GM23338 (cell line): ENCODE data around the gene JAG1. TPM values are rescaled to one million over a fixed set of nuclear protein-coding genes. Genes with fewer than 3 reads are reported as not detected.

ENCODE experiments used
- ATAC-seq: fragments of 200-7000 bp; cut with Tn5 transposase; 3 replicates; pipeline ENCODE4 v1.9.1; 2020
- DNase-seq: peaks from one replicate; pipeline ENCODE4 v3.0.0-alpha.2; 2015; ENCODE audit warnings: low spot score
- H2AFZ ChIP-seq: fragments of 200-600 bp; sonication (generic); 2 replicates; pipeline ENCODE4 v1.8.0; 2016; ENCODE audit warnings: antibody characterized with exemption, mild to moderate bottlenecking, moderate library complexity
- H3F3A ChIP-seq: fragments of 200-600 bp; sonication (generic); replicated peaks from 2 replicates; pipeline ENCODE4 v1.8.0; 2017; ENCODE audit warnings: antibody characterized with exemption, mixed run types, low read depth
- H3K27ac ChIP-seq: fragments of 200-600 bp; sonication (generic); 2 replicates; pipeline ENCODE4 v1.6.1; 2016; ENCODE audit warnings: low read depth
- H3K27me3 ChIP-seq: fragments of 200-600 bp; sonication (generic); 2 replicates; pipeline ENCODE4 v1.8.0; 2016; ENCODE audit warnings: mild to moderate bottlenecking, mixed run types, moderate library complexity; ENCODE audit not compliant: insufficient read depth
- H3K36me3 ChIP-seq: fragments of 200-600 bp; sonication (generic); 2 replicates; pipeline ENCODE4 v1.8.0; 2016; ENCODE audit warnings: mild to moderate bottlenecking; ENCODE audit not compliant: insufficient read depth
- H3K4me1 ChIP-seq: fragments of 200-600 bp; sonication (generic); 2 replicates; pipeline ENCODE4 v1.8.0; 2016; ENCODE audit warnings: mild to moderate bottlenecking, moderate library complexity; ENCODE audit not compliant: insufficient read depth
- H3K4me2 ChIP-seq: fragments of 200-600 bp; sonication (generic); 2 replicates; pipeline ENCODE4 v1.7.1; 2017; ENCODE audit warnings: mixed run types
- H3K4me3 ChIP-seq: fragments of 200-600 bp; sonication (generic); 2 replicates; pipeline ENCODE4 v1.6.1; 2016; ENCODE audit warnings: mixed run types
- H3K79me2 ChIP-seq: fragments of 200-600 bp; sonication (generic); replicated peaks from 2 replicates; pipeline ENCODE4 v1.8.0; 2017; ENCODE audit warnings: mild to moderate bottlenecking; ENCODE audit not compliant: insufficient read depth
- H3K9me2 ChIP-seq: fragments of 200-600 bp; sonication (generic); 2 replicates; pipeline ENCODE4 v1.8.0; 2017; ENCODE audit not compliant: insufficient read depth
- H4K20me1 ChIP-seq: fragments of 200-600 bp; sonication (generic); replicated peaks from 2 replicates; pipeline ENCODE4 v1.8.0; 2017; ENCODE audit warnings: mild to moderate bottlenecking; ENCODE audit not compliant: insufficient read depth
- H3K27ac Mint-ChIP-seq: 2 replicates; pipeline ENCODE4 v1.8.0; 2020; ENCODE audit warnings: inconsistent platforms, mild to moderate bottlenecking, moderate library complexity, mixed read lengths
- H3K27me3 Mint-ChIP-seq: 3 replicates; pipeline ENCODE4 v1.8.0; 2022; ENCODE audit warnings: low read depth, mild to moderate bottlenecking, moderate library complexity, mixed read lengths, inconsistent platforms; ENCODE audit not compliant: insufficient read depth, poor library complexity
- H3K36me3 Mint-ChIP-seq: 3 replicates; pipeline ENCODE4 v1.8.0; 2021; ENCODE audit warnings: low read depth, mild to moderate bottlenecking, inconsistent platforms, moderate library complexity, mixed read lengths
- H3K4me1 Mint-ChIP-seq: 3 replicates; pipeline ENCODE4 v1.8.0; 2020; ENCODE audit warnings: mild to moderate bottlenecking, inconsistent platforms, mixed read lengths
- H3K4me3 Mint-ChIP-seq: 3 replicates; pipeline ENCODE4 v1.8.0; 2021; ENCODE audit warnings: moderate library complexity, mild to moderate bottlenecking, inconsistent platforms, mixed read lengths
- H3K9me3 Mint-ChIP-seq: 3 replicates; pipeline ENCODE4 v1.8.0; 2020; ENCODE audit warnings: moderate library complexity, mild to moderate bottlenecking, inconsistent platforms, mixed read lengths
- CREB1 ChIP-seq: fragments of 250-450 bp; sonication (Bioruptor Pico); IDR thresholded peaks from 2 replicates; pipeline ENCODE4 v1.5.0; 2020; ENCODE audit warnings: low read depth, mild to moderate bottlenecking, moderate library complexity
- ETS1 ChIP-seq: IDR thresholded peaks from 2 replicates; pipeline ENCODE4 v1.6.1; 2016; ENCODE audit warnings: antibody characterized with exemption
- EZH2 ChIP-seq: fragments of 200-600 bp; sonication (generic); IDR thresholded peaks from one replicate; pipeline ENCODE4 v1.8.0; 2017; ENCODE audit warnings: antibody characterized with exemption, mild to moderate bottlenecking, low read depth; ENCODE audit not compliant: unreplicated experiment
- EZH2phosphoT487 ChIP-seq: fragments of 200-600 bp; sonication (generic); IDR thresholded peaks from one replicate; pipeline ENCODE4 v1.8.1; 2018; ENCODE audit warnings: antibody characterized with exemption; ENCODE audit not compliant: unreplicated experiment
- JUNB ChIP-seq: IDR thresholded peaks from one replicate; pipeline ENCODE4 v1.6.1; 2016; ENCODE audit warnings: antibody characterized with exemption; ENCODE audit not compliant: unreplicated experiment
- POLR2AphosphoS5 ChIP-seq: IDR thresholded peaks from 2 replicates; pipeline ENCODE4 v1.6.1; 2016; ENCODE audit warnings: antibody characterized with exemption, low read depth
- ZNF331 ChIP-seq: fragments of 250-450 bp; sonication (Bioruptor Pico); IDR thresholded peaks from 2 replicates; pipeline ENCODE4 v1.5.0; 2020; ENCODE audit warnings: low read depth, mild to moderate bottlenecking, moderate library complexity
- polyA plus RNA-seq: library from polyadenylated mRNA; unstranded; fragments of >200 nt; fragmentation: Nextera tagmentation; extraction: Ambion mirVana; gene quantifications from 2 replicates; pipeline ENCODE4 v1.2.1, GENCODE V29; 2016
- total RNA-seq: library from RNA; depleted of rRNA; stranded (reverse); fragments of >200 nt; shearing (Covaris generic); gene quantifications from 2 replicates; pipeline ENCODE4 v1.2.3, GENCODE V29; 2014
- TF ChIP-seq, protein P1 (sequence below): IDR thresholded peaks from one replicate; pipeline ENCODE4 v1.6.1; 2018; ENCODE audit warnings: antibody characterized with exemption; ENCODE audit not compliant: unreplicated experiment
- TF ChIP-seq, protein P2 (sequence below): fragments of 250-450 bp; sonication (Bioruptor Pico); IDR thresholded peaks from 2 replicates; pipeline ENCODE4 v1.5.0; 2020; ENCODE audit warnings: mild to moderate bottlenecking, moderate library complexity

JAG1 gene
- total and polyA plus RNA-seq, 2 experiments from 2014 or later = 9.7 to 46.5 TPM

DNA sequence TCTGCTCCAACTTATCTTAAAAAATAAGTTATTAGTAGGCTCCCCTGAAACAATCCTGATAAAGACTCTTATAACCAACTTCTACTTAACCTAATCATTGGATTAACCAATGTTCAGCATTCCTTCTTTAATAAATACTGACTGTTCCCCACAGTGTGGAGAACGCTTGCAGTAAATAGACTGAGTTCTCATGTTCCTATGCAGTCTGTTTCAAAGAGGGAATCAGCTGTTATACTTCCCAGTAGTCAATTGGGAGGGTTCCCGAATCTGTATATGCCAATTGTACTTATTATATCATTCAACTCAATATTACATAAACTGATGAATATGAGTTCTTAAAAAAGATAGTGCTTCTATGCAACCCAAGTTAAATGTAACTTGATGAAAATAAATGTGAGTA, 9.7 kb upstream of the JAG1 start (continued):
- TF ChIP-seq JUNB (no peak), ZNF331 (CRISPR knock-in tag) (no peak), EZH2 (no peak), POLR2AphosphoS5 (no peak), ETS1 (no peak), EZH2phosphoT487 (no peak)
- TF ChIP-seq, protein P1, sequence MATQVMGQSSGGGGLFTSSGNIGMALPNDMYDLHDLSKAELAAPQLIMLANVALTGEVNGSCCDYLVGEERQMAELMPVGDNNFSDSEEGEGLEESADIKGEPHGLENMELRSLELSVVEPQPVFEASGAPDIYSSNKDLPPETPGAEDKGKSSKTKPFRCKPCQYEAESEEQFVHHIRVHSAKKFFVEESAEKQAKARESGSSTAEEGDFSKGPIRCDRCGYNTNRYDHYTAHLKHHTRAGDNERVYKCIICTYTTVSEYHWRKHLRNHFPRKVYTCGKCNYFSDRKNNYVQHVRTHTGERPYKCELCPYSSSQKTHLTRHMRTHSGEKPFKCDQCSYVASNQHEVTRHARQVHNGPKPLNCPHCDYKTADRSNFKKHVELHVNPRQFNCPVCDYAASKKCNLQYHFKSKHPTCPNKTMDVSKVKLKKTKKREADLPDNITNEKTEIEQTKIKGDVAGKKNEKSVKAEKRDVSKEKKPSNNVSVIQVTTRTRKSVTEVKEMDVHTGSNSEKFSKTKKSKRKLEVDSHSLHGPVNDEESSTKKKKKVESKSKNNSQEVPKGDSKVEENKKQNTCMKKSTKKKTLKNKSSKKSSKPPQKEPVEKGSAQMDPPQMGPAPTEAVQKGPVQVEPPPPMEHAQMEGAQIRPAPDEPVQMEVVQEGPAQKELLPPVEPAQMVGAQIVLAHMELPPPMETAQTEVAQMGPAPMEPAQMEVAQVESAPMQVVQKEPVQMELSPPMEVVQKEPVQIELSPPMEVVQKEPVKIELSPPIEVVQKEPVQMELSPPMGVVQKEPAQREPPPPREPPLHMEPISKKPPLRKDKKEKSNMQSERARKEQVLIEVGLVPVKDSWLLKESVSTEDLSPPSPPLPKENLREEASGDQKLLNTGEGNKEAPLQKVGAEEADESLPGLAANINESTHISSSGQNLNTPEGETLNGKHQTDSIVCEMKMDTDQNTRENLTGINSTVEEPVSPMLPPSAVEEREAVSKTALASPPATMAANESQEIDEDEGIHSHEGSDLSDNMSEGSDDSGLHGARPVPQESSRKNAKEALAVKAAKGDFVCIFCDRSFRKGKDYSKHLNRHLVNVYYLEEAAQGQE = no peak

DNA sequence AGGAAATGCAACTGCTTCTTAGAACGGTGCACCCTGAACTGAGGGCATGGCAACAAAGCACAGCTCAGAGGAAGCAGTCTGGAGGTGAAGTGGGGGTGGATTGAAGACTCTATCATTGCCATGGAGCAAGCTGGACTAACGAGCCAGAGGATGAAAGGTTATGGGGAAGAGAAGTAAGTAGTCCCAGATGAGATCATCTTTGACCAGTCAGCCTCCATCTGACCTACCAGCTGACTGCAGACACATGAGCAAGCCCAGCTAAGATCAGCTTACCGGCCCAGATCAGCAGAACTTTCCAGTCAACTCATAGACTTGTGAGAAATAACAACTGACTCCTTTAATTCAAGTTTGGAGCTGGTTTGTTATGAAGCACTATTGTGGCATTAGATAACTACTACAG, 9.1 kb upstream of the JAG1 start:
- Mint-ChIP-seq H3K4me1 (peaks cover 9% of the 10 kb centered on the region; the same call in 2 of the 3 replicates), H3K27ac (no peak overlapping the region), H3K4me3 (no peak overlapping the region), H3K9me3 (no peaks in the 10 kb centered on the region), H3K27me3 (no peaks in the 10 kb centered on the region), H3K36me3 (no peaks in the 10 kb centered on the region)
- H3K36me3 ChIP-seq = no peaks in the 10 kb centered on the region
- no peak overlapping the region for H3K4me3 ChIP-seq
- ATAC-seq (no peak), DNase-seq (no peak)
- no peak overlapping the region for H3K27ac ChIP-seq
- no peaks in the 10 kb centered on the region for H3K27me3 ChIP-seq
- no peak overlapping the region for H3K4me2 ChIP-seq
- H3K4me1 ChIP-seq = peaks cover 21% of the 10 kb centered on the region
- no peak overlapping the region for H2AFZ ChIP-seq
- H3F3A ChIP-seq = no peaks in the 10 kb centered on the region
- H3K9me2 ChIP-seq = 0 out of 2 replicates have a peak, but pooled peaks cover 2% of the 10 kb centered on the region
- no peaks in the 10 kb centered on the region for H4K20me1 ChIP-seq
- no peaks in the 10 kb centered on the region for H3K79me2 ChIP-seq
- TF ChIP-seq ETS1 (no peak), CREB1 (no peak), EZH2phosphoT487 (no peak), POLR2AphosphoS5 (no peak)
- TF ChIP-seq, protein P1 = no peak
- TF ChIP-seq, protein P2, sequence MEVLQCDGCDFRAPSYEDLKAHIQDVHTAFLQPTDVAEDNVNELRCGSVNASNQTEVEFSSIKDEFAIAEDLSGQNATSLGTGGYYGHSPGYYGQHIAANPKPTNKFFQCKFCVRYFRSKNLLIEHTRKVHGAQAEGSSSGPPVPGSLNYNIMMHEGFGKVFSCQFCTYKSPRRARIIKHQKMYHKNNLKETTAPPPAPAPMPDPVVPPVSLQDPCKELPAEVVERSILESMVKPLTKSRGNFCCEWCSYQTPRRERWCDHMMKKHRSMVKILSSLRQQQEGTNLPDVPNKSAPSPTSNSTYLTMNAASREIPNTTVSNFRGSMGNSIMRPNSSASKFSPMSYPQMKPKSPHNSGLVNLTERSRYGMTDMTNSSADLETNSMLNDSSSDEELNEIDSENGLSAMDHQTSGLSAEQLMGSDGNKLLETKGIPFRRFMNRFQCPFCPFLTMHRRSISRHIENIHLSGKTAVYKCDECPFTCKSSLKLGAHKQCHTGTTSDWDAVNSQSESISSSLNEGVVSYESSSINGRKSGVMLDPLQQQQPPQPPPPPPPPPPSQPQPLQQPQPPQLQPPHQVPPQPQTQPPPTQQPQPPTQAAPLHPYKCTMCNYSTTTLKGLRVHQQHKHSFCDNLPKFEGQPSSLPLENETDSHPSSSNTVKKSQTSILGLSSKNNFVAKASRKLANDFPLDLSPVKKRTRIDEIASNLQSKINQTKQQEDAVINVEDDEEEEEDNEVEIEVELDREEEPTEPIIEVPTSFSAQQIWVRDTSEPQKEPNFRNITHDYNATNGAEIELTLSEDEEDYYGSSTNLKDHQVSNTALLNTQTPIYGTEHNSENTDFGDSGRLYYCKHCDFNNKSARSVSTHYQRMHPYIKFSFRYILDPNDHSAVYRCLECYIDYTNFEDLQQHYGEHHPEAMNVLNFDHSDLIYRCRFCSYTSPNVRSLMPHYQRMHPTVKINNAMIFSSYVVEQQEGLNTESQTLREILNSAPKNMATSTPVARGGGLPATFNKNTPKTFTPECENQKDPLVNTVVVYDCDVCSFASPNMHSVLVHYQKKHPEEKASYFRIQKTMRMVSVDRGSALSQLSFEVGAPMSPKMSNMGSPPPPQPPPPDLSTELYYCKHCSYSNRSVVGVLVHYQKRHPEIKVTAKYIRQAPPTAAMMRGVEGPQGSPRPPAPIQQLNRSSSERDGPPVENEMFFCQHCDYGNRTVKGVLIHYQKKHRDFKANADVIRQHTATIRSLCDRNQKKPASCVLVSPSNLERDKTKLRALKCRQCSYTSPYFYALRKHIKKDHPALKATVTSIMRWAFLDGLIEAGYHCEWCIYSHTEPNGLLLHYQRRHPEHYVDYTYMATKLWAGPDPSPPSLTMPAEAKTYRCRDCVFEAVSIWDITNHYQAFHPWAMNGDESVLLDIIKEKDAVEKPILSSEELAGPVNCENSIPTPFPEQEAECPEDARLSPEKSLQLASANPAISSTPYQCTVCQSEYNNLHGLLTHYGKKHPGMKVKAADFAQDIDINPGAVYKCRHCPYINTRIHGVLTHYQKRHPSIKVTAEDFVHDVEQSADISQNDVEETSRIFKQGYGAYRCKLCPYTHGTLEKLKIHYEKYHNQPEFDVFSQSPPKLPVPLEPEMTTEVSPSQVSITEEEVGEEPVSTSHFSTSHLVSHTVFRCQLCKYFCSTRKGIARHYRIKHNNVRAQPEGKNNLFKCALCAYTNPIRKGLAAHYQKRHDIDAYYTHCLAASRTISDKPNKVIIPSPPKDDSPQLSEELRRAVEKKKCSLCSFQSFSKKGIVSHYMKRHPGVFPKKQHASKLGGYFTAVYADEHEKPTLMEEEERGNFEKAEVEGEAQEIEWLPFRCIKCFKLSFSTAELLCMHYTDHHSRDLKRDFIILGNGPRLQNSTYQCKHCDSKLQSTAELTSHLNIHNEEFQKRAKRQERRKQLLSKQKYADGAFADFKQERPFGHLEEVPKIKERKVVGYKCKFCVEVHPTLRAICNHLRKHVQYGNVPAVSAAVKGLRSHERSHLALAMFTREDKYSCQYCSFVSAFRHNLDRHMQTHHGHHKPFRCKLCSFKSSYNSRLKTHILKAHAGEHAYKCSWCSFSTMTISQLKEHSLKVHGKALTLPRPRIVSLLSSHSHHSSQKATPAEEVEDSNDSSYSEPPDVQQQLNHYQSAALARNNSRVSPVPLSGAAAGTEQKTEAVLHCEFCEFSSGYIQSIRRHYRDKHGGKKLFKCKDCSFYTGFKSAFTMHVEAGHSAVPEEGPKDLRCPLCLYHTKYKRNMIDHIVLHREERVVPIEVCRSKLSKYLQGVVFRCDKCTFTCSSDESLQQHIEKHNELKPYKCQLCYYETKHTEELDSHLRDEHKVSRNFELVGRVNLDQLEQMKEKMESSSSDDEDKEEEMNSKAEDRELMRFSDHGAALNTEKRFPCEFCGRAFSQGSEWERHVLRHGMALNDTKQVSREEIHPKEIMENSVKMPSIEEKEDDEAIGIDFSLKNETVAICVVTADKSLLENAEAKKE (CRISPR knock-in tag) = no peak
